HG03103 (cell line): ENCODE measurements around the gene LSAMP.
"Not testable (repeated sequence)": the region's sequence is repeated elsewhere in the genome, so short reads cannot be mapped to it uniquely, and the experiment has no call there.

Experiments used
- ATAC-seq: cut with Tn5 transposase; IDR thresholded peaks from one replicate; pipeline ENCODE4 v1.9.1; 2021; ENCODE audit warnings: low read depth; ENCODE audit not compliant: unreplicated experiment

LSAMP gene

GRCh38 chr3:115830764-115831395 lies 614.4 kb downstream of the LSAMP start:
- ATAC-seq: no peak

- ATAC-seq: no peak
These were observed 616.9 kb downstream of the LSAMP start for GRCh38 chr3:115828401-115828800.

GRCh38 chr3:115827495-115827894 lies 617.8 kb downstream of the LSAMP start:
- no peak for ATAC-seq

GRCh38 chr3:115825046-115825445 lies 620.2 kb downstream of the LSAMP start:
- ATAC-seq: no peak

GRCh38 chr3:115823083-115823482 lies 622.2 kb downstream of the LSAMP start:
- no peak for ATAC-seq

- ATAC-seq: no peak
These were observed 622.7 kb downstream of the LSAMP start for GRCh38 chr3:115822579-115822978.

- ATAC-seq: peak; percentile 98
These were observed 625.4 kb downstream of the LSAMP start for GRCh38 chr3:115819785-115820384.

- peak; percentile 45 for ATAC-seq
These were observed 630.4 kb downstream of the LSAMP start for GRCh38 chr3:115814778-115815380.

GRCh38 chr3:115814006-115814405 lies 631.3 kb downstream of the LSAMP start:
- ATAC-seq: no peak

- ATAC-seq: no peak
These were observed 636.5 kb downstream of the LSAMP start for GRCh38 chr3:115808816-115809215.

- ATAC-seq: no peak
These were observed 637.0 kb downstream of the LSAMP start for GRCh38 chr3:115808244-115808643.

GRCh38 chr3:115806501-115806900 lies 638.8 kb downstream of the LSAMP start:
- no peak for ATAC-seq

- ATAC-seq: no peak
These were observed 639.8 kb downstream of the LSAMP start for GRCh38 chr3:115805520-115805919.

- no peak for ATAC-seq
These were observed 640.6 kb downstream of the LSAMP start for GRCh38 chr3:115804713-115805119.

- no peak for ATAC-seq
These were observed 641.1 kb downstream of the LSAMP start for GRCh38 chr3:115804200-115804599.

- no peak for ATAC-seq
These were observed 641.6 kb downstream of the LSAMP start for GRCh38 chr3:115803661-115804060.

GRCh38 chr3:115800489-115801075 lies 644.7 kb downstream of the LSAMP start:
- no peak for ATAC-seq

- ATAC-seq: not testable (repeated sequence)
These were observed 645.2 kb downstream of the LSAMP start for GRCh38 chr3:115800065-115800464.

- ATAC-seq: no peak
These were observed 652.9 kb downstream of the LSAMP start for GRCh38 chr3:115792206-115792955.

GRCh38 chr3:115791271-115792153 lies 653.8 kb downstream of the LSAMP start:
- ATAC-seq: not testable (repeated sequence)
